ENCODE measurements around the gene FARS2. TPM values are rescaled to one million over a fixed set of nuclear protein-coding genes. Genes with fewer than 3 reads are reported as not detected.

The FARS2 gene
- polyA plus RNA-seq, 1 of the 3 experiments (the other 2 are of a cell fraction): 12.5 TPM

GRCh38 chr6:5610640-5611039, 349.3 kb downstream of the FARS2 start:
- H3K9me2 ChIP-seq: no peaks in the 10 kb centered on the region
- no peak overlapping the region for H3K9ac ChIP-seq
- no peaks in the 10 kb centered on the region for H3K36me3 ChIP-seq (replicated peaks in 1 of 2; ENCODE audit: control insufficient read depth in 1 of 2, insufficient read depth in 2 of 2, low read length in 1 of 2)
- WGBS (ENCODE audit: low lambda C conversion rate): 95% methylated on average over 8 of the region's 8 CpGs
- TF ChIP-seq NRF1 (IDR thresholded peaks at IDR 0.05; ENCODE audit: low read depth, low read length) (no peak), POLR2AphosphoS5 (IDR thresholded peaks at IDR 0.05; ENCODE audit: low read depth, low read length) (no peak), TCF12 (IDR thresholded peaks at IDR 0.05) (no peak), RAD21 (IDR thresholded peaks at IDR 0.05; ENCODE audit: low read length) (0 out of 2 replicates have a peak, but pooled peaks have one; percentile 14), YY1 (IDR thresholded peaks at IDR 0.05; ENCODE audit: low read depth) (no peak), IRF3 (IDR thresholded peaks at IDR 0.05; ENCODE audit: low read depth, low read length) (no peak), USF2 (IDR thresholded peaks at IDR 0.05; ENCODE audit: borderline replicate concordance, low read depth, low read length) (no peak), CTCF (IDR thresholded peaks at IDR 0.05) (peak; percentile 9; the same call in 1 of the 2 replicates), TEAD4 (IDR thresholded peaks at IDR 0.05; ENCODE audit: borderline replicate concordance, insufficient read depth) (no peak)
- no peak overlapping the region for H3K27ac ChIP-seq (ENCODE audit: low read depth in 2 of 2, low read length in 1 of 2)
- no peak overlapping the region for H2AFZ ChIP-seq (ENCODE audit: low read depth)
- no peaks in the 10 kb centered on the region for H3K9me3 ChIP-seq
- H3K79me2 ChIP-seq (ENCODE audit: insufficient read depth): no peaks in the 10 kb centered on the region
- no peaks in the 10 kb centered on the region for H3F3A ChIP-seq (replicated peaks; ENCODE audit: insufficient read depth)
- DNase-seq: no peak
- H3K4me3 ChIP-seq (ENCODE audit: low read depth in 2 of 2, low read length in 1 of 2): no peak overlapping the region
- no peaks in the 10 kb centered on the region for H4K20me1 ChIP-seq (ENCODE audit: insufficient read depth)
- H3K4me2 ChIP-seq: no peak overlapping the region
- ChIA-PET CTCF (interaction anchor here (1.0 to 1.4 kb wide), 3 partner anchors 12 to 140 kb away, joined by 3 to 5 read pairs (median 3); no protein-coding TSS in a partner anchor), POLR2A (no interaction called here)
- no peaks in the 10 kb centered on the region for H3K4me1 ChIP-seq (ENCODE audit: control insufficient read depth in 1 of 2, insufficient read depth in 2 of 2, low read depth in 1 of 2, low read length in 1 of 2)
- H3K27me3 ChIP-seq (ENCODE audit: insufficient read depth): no peaks in the 10 kb centered on the region

GRCh38 chr6:5617179-5617578, 355.9 kb downstream of the FARS2 start:
- CTCF ChIA-PET: interaction anchor here (1.0 to 1.4 kb wide), 2 partner anchors 16 to 194 kb away, joined by 4 to 5 read pairs; no protein-coding TSS in a partner anchor
- no peaks in the 10 kb centered on the region for H3K27me3 ChIP-seq (ENCODE audit: insufficient read depth)
- H3K9me2 ChIP-seq: no peaks in the 10 kb centered on the region
- H2AFZ ChIP-seq (ENCODE audit: low read depth): no peak overlapping the region
- H3K36me3 ChIP-seq (replicated peaks in 1 of 2; ENCODE audit: control insufficient read depth in 1 of 2, insufficient read depth in 2 of 2, low read length in 1 of 2): no peaks in the 10 kb centered on the region
- no peaks in the 10 kb centered on the region for H4K20me1 ChIP-seq (ENCODE audit: insufficient read depth)
- 100% methylated on average over 1 of the region's 1 CpG for WGBS (ENCODE audit: low lambda C conversion rate)
- no peak overlapping the region for H3K27ac ChIP-seq (ENCODE audit: low read depth in 2 of 2, low read length in 1 of 2)
- H3K4me1 ChIP-seq (ENCODE audit: control insufficient read depth in 1 of 2, insufficient read depth in 2 of 2, low read depth in 1 of 2, low read length in 1 of 2): no peaks in the 10 kb centered on the region
- H3K79me2 ChIP-seq (ENCODE audit: insufficient read depth): no peaks in the 10 kb centered on the region
- POLR2A ChIA-PET: no interaction called here
- TF ChIP-seq PBX3 (IDR thresholded peaks at IDR 0.05) (no peak), GATA2 (CRISPR knock-in tag; IDR thresholded peaks at IDR 0.05) (no peak), GABPA (IDR thresholded peaks at IDR 0.05; ENCODE audit: low read depth) (no peak), RAD21 (IDR thresholded peaks at IDR 0.05; ENCODE audit: low read length) (no peak), YY1 (IDR thresholded peaks at IDR 0.05; ENCODE audit: low read depth) (no peak)
- H3K4me2 ChIP-seq: no peak overlapping the region
- no peak overlapping the region for H3K9ac ChIP-seq
- DNase-seq: no peak
- H3F3A ChIP-seq (replicated peaks; ENCODE audit: insufficient read depth): no peaks in the 10 kb centered on the region
- H3K9me3 ChIP-seq: no peaks in the 10 kb centered on the region
- H3K4me3 ChIP-seq (ENCODE audit: low read depth in 2 of 2, low read length in 1 of 2): no peak overlapping the region
